ENCODE data around the gene RAB33B.

- TF ChIP-seq CTCF (IDR thresholded peaks at IDR 0.05) (no peak), POLR2A (IDR thresholded peaks at IDR 0.05) (no peak), POLR2AphosphoS5 (IDR thresholded peaks at IDR 0.05; ENCODE audit: insufficient read depth in 1 of 2, low read depth in 1 of 2) (no peak)
Observed at GRCh38 chr4:139481465-139481864, 27.5 kb downstream of the RAB33B start.

All from vagina (tissue), 2 donors.